RWPE1 (cell line): ENCODE data around the gene SCD.

Experiments
- CTCF ChIA-PET: fragments of 350-600 bp; sonication (Branson Sonifier 250); formaldehyde crosslinking; extraction: SDS; loops from one replicate; lab custom pipeline; 2021; lab: Yijun Ruan, JAX
- POLR2A ChIA-PET: fragments of 400-600 bp; formaldehyde crosslinking; extraction: SDS; loops from one replicate; lab custom pipeline; 2020; ENCODE audit warnings: antibody characterized with exemption; ENCODE audit not compliant: low non-redundant PET; lab: Yijun Ruan, JAX
- DNase-seq: peaks from one replicate; pipeline ENCODE4 v3.0.0; 2012; ENCODE audit warnings: low spot score
- H3K27ac ChIP-seq: fragments of 450-650 bp; 2 replicates; pipeline ENCODE4 v1.5.1; 2017
- CTCF ChIP-seq: fragments of 450-650 bp; conservative IDR thresholded peaks from 2 replicates; pipeline ENCODE4 v1.5.1; 2017; ENCODE audit warnings: low read depth, mild to moderate bottlenecking

The SCD gene

GRCh38 chr10:100341953-100342626, 4.9 kb upstream of the SCD start:
- ChIA-PET POLR2A (no interaction called here), CTCF (interaction anchor here (0.7 to 1.2 kb wide), 5 partner anchors 29 to 177 kb away, joined by 3 to 4 read pairs (median 4); no protein-coding TSS in a partner anchor)
- DNase-seq: peak; percentile 88
- peak; percentile 72 for TF ChIP-seq CTCF
- H3K27ac ChIP-seq: peak overlapping the region; percentile 1; the same call in 1 of the 2 replicates

- peak overlapping the region; percentile 1; the same call in 1 of the 2 replicates for H3K27ac ChIP-seq
- no peak for DNase-seq
- ChIA-PET POLR2A (no interaction called here), CTCF (interaction anchor here (0.6 to 1.0 kb wide), 11 partner anchors 32 to 259 kb away, joined by 3 to 7 read pairs (median 4); no protein-coding TSS in a partner anchor)
- peak; percentile 25; the same call in 1 of the 2 replicates for TF ChIP-seq CTCF
Measured at GRCh38 chr10:100342627-100342972, 4.4 kb upstream of the SCD start.

- POLR2A ChIA-PET: interaction anchor here (1.5 kb wide), 1 partner anchor 29 kb away, joined by 5 read pairs; no protein-coding TSS in a partner anchor
- no peak for TF ChIP-seq CTCF
Measured at GRCh38 chr10:100344241-100344788, 2.7 kb upstream of the SCD start.

GRCh38 chr10:100345570-100346330, 1.3 kb upstream of the SCD start:
- TF ChIP-seq CTCF: no peak
- ChIA-PET POLR2A (interaction anchor here (0.6 to 4.7 kb wide), 3 partner anchors 16 to 33 kb away, joined by 4 to 54 read pairs (median 8); partner anchors contain the start of gene PKD2L1), CTCF (interaction anchor here (0.7 to 4.9 kb wide), 8 partner anchors 19 to 398 kb away, joined by 3 to 24 read pairs (median 4); no protein-coding TSS in a partner anchor)
- peak overlapping the region; percentile 92 for H3K27ac ChIP-seq
- DNase-seq: no peak

More at GRCh38 chr10:100344241-100344788, 2.7 kb upstream of the SCD start:
- no peak for DNase-seq
- H3K27ac ChIP-seq: peak overlapping the region; percentile 46; the same call in 1 of the 2 replicates
- CTCF ChIA-PET: interaction anchor here (0.7 to 2.3 kb wide), 4 partner anchors 89 to 174 kb away, joined by 3 to 5 read pairs (median 4); no protein-coding TSS in a partner anchor

- no peak for TF ChIP-seq CTCF
- CTCF ChIA-PET: interaction anchor here (0.7 to 4.9 kb wide), 4 partner anchors 19 to 180 kb away, joined by 3 to 24 read pairs (median 4); no protein-coding TSS in a partner anchor
- POLR2A ChIA-PET: interaction anchor here (1.0 to 4.7 kb wide), 5 partner anchors 17 to 168 kb away, joined by 3 to 54 read pairs (median 6); partner anchors contain the start of gene PKD2L1
- peak overlapping the region; percentile 92 for H3K27ac ChIP-seq
- DNase-seq: peak; percentile 71
Measured at GRCh38 chr10:100346351-100346764, 675 bp upstream of the SCD start.
